Measurements from ENCODE around the gene TMCC2. TPM values are rescaled to one million over a fixed set of nuclear protein-coding genes. Genes with fewer than 3 reads are reported as not detected.
A peak's percentile ranks its signal among the peaks of the same experiment; 100 is the strongest.

Gene TMCC2
- total and polyA plus RNA-seq, 11 donors, result 0.97 to 5.1 (median 2.0) TPM

GRCh38 chr1:205309741-205310140 lies 82.0 kb downstream of the TMCC2 start:
- Histone ChIP-seq H3K36me3 (peaks cover 0 to 71% (median 13%) of the 10 kb centered on the region in 9 donors), H3K4me1 (peaks cover 0 to 43% (median 13%) of the 10 kb centered on the region in 12 donors), H3K27me3 (no peaks in the 10 kb centered on the region), H3K27ac (no peak overlapping the region), H3K9me3 (no peaks in the 10 kb centered on the region), H3K4me3 (no peak overlapping the region)
- no peak for DNase-seq
- ATAC-seq, result no peak
- intact Hi-C loops (cut with DNase I), result no loop called here
- TF ChIP-seq CTCF (IDR thresholded peaks at IDR 0.05) (no peak), POLR2A (IDR thresholded peaks at IDR 0.05) (no peak)
- WGBS, 4 donors, result 60 to 90% (median 82%) methylated on average over 1 of the region's 1 CpG

GRCh38 chr1:205310976-205311704 lies 83.4 kb downstream of the TMCC2 start:
- DNase-seq (no peak), ATAC-seq (no peak)
- WGBS, 4 donors, result 90 to 96% (median 95%) methylated on average over 8 of the region's 8 CpGs
- H3K27ac ChIP-seq, result peak overlapping the region in 1 of 12 donors; percentile 64
- intact Hi-C loops (cut with DNase I), result no loop called here
- TF ChIP-seq CTCF (IDR thresholded peaks at IDR 0.05), result no peak
- H3K4me3 ChIP-seq, result no peak overlapping the region
- H3K9me3 ChIP-seq, result no peaks in the 10 kb centered on the region
- H3K27me3 ChIP-seq, result no peaks in the 10 kb centered on the region
- peaks cover 0 to 57% (median 17%) of the 10 kb centered on the region in 12 donors for H3K4me1 ChIP-seq
- peaks cover 0 to 57% (median 8%) of the 10 kb centered on the region in 9 donors for H3K36me3 ChIP-seq

GRCh38 chr1:205312866-205313562 lies 85.3 kb downstream of the TMCC2 start:
- H3K27ac ChIP-seq, result peak overlapping the region in 11 of 12 donors; percentile 39 to 95 (median 72)
- H3K9me3 ChIP-seq, result no peaks in the 10 kb centered on the region
- no peaks in the 10 kb centered on the region for H3K27me3 ChIP-seq
- ATAC-seq, result no peak
- TF ChIP-seq POLR2A (IDR thresholded peaks at IDR 0.05), result no peak
- TF ChIP-seq CTCF (IDR thresholded peaks at IDR 0.05), result no peak
- 66 to 74% (median 67%) methylated on average over 10 of the region's 10 CpGs for WGBS, 4 donors
- peaks cover 8 to 76% (median 35%) of the 10 kb centered on the region in 12 donors for H3K4me1 ChIP-seq
- H3K4me3 ChIP-seq, result peak overlapping the region in 7 of 12 donors; percentile 8 to 42 (median 28)
- no peak for DNase-seq
- intact Hi-C loops (cut with DNase I), result no loop called here
- peaks cover 0 to 38% (median under 1%) of the 10 kb centered on the region in 9 donors for H3K36me3 ChIP-seq

Measured in heart left ventricle (tissue), 16 donors.